Panc1 (cell line): ENCODE results near the gene GRM1. TPM values are rescaled to one million over a fixed set of nuclear protein-coding genes. Genes with fewer than 3 reads are reported as not detected.

Experiments used
- ATAC-seq: fragments of 200-7000 bp; cut with Tn5 transposase; 2 replicates; pipeline ENCODE4 v1.9.1; 2020; ENCODE audit warnings: mild to moderate bottlenecking, moderate library complexity
- BruUV-seq: library from RNA; stranded (reverse); fragments of 400-500 nt; replicated peaks from 2 replicates; lab custom pipeline; 2021; lab: Mats Ljungman, UMichigan
- CTCF ChIA-PET: fragments of 300-600 bp; sonication (Branson Sonifier 250); formaldehyde crosslinking; loops from one replicate; lab custom pipeline; 2022; ENCODE audit warnings: antibody characterized with exemption; lab: Charles Lee
- POLR2A ChIA-PET: fragments of 300-600 bp; sonication (Branson Sonifier 250); formaldehyde crosslinking; loops from one replicate; lab custom pipeline; 2022; ENCODE audit warnings: antibody characterized with exemption; lab: Charles Lee
- DNase-seq: peaks from one replicate; pipeline ENCODE4 v3.0.0-alpha.2; 2010; ENCODE audit warnings: low read depth, low spot score
- H3K27ac ChIP-seq: 2 replicates; pipeline ENCODE4 v1.5.1; 2011; ENCODE audit warnings: mild to moderate bottlenecking, low read length, inconsistent platforms
- H3K27me3 ChIP-seq: fragments of 200-500 bp; sonication (Bioruptor generic); 2 replicates; pipeline ENCODE4 v1.6.0; 2014; ENCODE audit warnings: low read length, inconsistent platforms; ENCODE audit not compliant: control insufficient read depth, insufficient read depth
- H3K36me3 ChIP-seq: fragments of 200-500 bp; sonication (Bioruptor generic); 2 replicates; pipeline ENCODE4 v1.5.1; 2014; ENCODE audit warnings: inconsistent platforms, mild to moderate bottlenecking, low read length, moderate library complexity; ENCODE audit not compliant: control insufficient read depth, insufficient read depth
- H3K4me1 ChIP-seq: 2 replicates; pipeline ENCODE4 v1.5.1; 2011; ENCODE audit warnings: inconsistent platforms, mild to moderate bottlenecking, low read length, moderate library complexity; ENCODE audit not compliant: control insufficient read depth, insufficient read depth
- H3K4me3 ChIP-seq, 2 experiments: 2 replicates each; pipeline ENCODE4 v1.5.1; 2011 to 2012; ENCODE audit warnings: low read depth in 2 of 2, low read length in 2 of 2, mild to moderate bottlenecking in 2 of 2, inconsistent platforms in 1 of 2, moderate library complexity in 1 of 2
- H3K9me3 ChIP-seq: fragments of 200-500 bp; sonication (Bioruptor generic); 2 replicates; pipeline ENCODE4 v1.5.1; 2014; ENCODE audit warnings: low read depth, mild to moderate bottlenecking, inconsistent platforms, low read length, moderate library complexity; ENCODE audit not compliant: control insufficient read depth, insufficient read depth
- POLR2AphosphoS5 ChIP-seq: IDR thresholded peaks from 2 replicates; pipeline ENCODE4 v1.6.1; 2012; ENCODE audit warnings: mild to moderate bottlenecking, low read depth, low read length, moderate library complexity
- SIN3A ChIP-seq: IDR thresholded peaks from 2 replicates; pipeline ENCODE4 v1.6.1; 2012; ENCODE audit warnings: low read depth, mild to moderate bottlenecking, low read length, moderate library complexity, borderline replicate concordance; ENCODE audit not compliant: insufficient read depth
- TCF7L2 ChIP-seq: IDR thresholded peaks from 2 replicates; pipeline ENCODE4 v1.6.1; 2011; ENCODE audit warnings: mild to moderate bottlenecking, low read depth, low read length, inconsistent platforms
- in situ Hi-C: cut with HindIII; loops from 2 replicates; pipeline ENCODE4 v1.10.0; 2016; ENCODE audit warnings: low sequenced_read_pairs, low pct_unique_long_range_greater_than_20kb
- intact Hi-C: fragments of 100-400 bp; cut with micrococcal nuclease; formaldehyde crosslinking; loops from one replicate; pipeline ENCODE4 v1.10.0; 2022; ENCODE audit not compliant: unreplicated experiment
- total RNA-seq: library from RNA; stranded (reverse); gene quantifications from one replicate; pipeline ENCODE4 v1.2.1, GENCODE V29; 2021; ENCODE audit not compliant: unreplicated experiment
- TF ChIP-seq, protein P1 (sequence below): fragments of 450-650 bp; IDR thresholded peaks from 2 replicates; pipeline ENCODE4 v1.5.1; 2017; ENCODE audit warnings: mild to moderate bottlenecking
- TF ChIP-seq, protein P2 (sequence below), 2 experiments: IDR thresholded peaks; 2 replicates each; pipeline ENCODE4 v1.6.1; 2011 to 2012; ENCODE audit warnings: low read depth in 2 of 2, control low read depth in 1 of 2, low read length in 1 of 2, mild to moderate bottlenecking in 1 of 2, moderate library complexity in 1 of 2; ENCODE audit not compliant: insufficient read depth in 1 of 2

Gene GRM1
- total RNA-seq, 1 experiment from 2014 or later, result not detected

DNA sequence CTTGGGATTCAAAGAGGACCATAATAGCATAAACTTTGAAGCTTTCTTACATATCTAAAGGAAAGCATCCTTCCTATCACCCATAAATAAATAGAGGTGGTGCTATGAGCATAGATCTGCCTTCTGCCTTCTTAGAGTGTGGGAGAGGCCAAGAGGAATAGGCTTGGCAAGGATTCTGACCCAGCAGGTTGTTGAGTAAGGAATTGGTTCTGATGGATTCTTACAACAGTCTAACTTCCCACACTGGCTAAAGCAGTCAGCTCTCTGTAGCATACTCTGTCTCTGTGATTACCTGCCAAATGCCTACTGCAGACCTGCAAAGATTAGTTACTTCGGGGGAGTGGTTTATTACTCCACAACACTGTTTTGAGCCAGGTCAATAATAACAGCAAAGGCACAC, 316.7 kb downstream of the GRM1 start:
- H3K4me1 ChIP-seq, result no peaks in the 10 kb centered on the region
- TF ChIP-seq, protein P1, sequence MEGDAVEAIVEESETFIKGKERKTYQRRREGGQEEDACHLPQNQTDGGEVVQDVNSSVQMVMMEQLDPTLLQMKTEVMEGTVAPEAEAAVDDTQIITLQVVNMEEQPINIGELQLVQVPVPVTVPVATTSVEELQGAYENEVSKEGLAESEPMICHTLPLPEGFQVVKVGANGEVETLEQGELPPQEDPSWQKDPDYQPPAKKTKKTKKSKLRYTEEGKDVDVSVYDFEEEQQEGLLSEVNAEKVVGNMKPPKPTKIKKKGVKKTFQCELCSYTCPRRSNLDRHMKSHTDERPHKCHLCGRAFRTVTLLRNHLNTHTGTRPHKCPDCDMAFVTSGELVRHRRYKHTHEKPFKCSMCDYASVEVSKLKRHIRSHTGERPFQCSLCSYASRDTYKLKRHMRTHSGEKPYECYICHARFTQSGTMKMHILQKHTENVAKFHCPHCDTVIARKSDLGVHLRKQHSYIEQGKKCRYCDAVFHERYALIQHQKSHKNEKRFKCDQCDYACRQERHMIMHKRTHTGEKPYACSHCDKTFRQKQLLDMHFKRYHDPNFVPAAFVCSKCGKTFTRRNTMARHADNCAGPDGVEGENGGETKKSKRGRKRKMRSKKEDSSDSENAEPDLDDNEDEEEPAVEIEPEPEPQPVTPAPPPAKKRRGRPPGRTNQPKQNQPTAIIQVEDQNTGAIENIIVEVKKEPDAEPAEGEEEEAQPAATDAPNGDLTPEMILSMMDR, result no peak
- no peak for TF ChIP-seq TCF7L2
- TF ChIP-seq, protein P2, sequence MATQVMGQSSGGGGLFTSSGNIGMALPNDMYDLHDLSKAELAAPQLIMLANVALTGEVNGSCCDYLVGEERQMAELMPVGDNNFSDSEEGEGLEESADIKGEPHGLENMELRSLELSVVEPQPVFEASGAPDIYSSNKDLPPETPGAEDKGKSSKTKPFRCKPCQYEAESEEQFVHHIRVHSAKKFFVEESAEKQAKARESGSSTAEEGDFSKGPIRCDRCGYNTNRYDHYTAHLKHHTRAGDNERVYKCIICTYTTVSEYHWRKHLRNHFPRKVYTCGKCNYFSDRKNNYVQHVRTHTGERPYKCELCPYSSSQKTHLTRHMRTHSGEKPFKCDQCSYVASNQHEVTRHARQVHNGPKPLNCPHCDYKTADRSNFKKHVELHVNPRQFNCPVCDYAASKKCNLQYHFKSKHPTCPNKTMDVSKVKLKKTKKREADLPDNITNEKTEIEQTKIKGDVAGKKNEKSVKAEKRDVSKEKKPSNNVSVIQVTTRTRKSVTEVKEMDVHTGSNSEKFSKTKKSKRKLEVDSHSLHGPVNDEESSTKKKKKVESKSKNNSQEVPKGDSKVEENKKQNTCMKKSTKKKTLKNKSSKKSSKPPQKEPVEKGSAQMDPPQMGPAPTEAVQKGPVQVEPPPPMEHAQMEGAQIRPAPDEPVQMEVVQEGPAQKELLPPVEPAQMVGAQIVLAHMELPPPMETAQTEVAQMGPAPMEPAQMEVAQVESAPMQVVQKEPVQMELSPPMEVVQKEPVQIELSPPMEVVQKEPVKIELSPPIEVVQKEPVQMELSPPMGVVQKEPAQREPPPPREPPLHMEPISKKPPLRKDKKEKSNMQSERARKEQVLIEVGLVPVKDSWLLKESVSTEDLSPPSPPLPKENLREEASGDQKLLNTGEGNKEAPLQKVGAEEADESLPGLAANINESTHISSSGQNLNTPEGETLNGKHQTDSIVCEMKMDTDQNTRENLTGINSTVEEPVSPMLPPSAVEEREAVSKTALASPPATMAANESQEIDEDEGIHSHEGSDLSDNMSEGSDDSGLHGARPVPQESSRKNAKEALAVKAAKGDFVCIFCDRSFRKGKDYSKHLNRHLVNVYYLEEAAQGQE (IDR thresholded peaks at IDR 0.05; ENCODE audit: insufficient read depth in 1 of 2, low read depth in 2 of 2, low read length in 1 of 2), result no peak
- TF ChIP-seq POLR2AphosphoS5, result no peak
- TF ChIP-seq SIN3A, result no peak
- ATAC-seq (no peak), DNase-seq (no peak)
- no peaks in the 10 kb centered on the region for H3K27me3 ChIP-seq
- in situ Hi-C loops (no loop called here), intact Hi-C loops (no loop called here)
- no peak overlapping the region for H3K27ac ChIP-seq
- H3K36me3 ChIP-seq, result no peaks in the 10 kb centered on the region
- no peaks in the 10 kb centered on the region for H3K9me3 ChIP-seq
- no peak overlapping the region for H3K4me3 ChIP-seq
- POLR2A ChIA-PET, result no interaction called here
- CTCF ChIA-PET, result no interaction called here
- no TSS peak for BruUV-seq

DNA sequence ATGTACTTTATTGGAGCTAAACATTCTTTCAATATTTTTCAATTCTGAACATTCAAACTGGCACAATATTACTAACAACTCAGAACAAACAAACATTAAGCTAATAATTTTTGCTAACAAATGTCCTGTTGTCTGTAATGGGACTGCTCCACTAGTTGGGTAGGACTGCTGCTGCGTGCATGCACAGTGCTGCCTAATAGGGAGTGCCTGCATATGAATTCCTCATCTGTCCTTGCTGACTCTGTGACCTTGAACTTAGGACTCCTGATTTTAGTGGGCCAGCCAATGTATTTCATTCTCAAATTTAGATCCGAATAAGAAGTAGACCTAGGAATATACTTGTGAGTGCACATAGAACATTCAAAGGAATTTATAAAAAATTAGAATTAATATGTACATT, 318.2 kb downstream of the GRM1 start:
- Histone ChIP-seq H3K9me3 (no peaks in the 10 kb centered on the region), H3K4me3 (no peak overlapping the region), H3K4me1 (no peaks in the 10 kb centered on the region), H3K27ac (no peak overlapping the region), H3K36me3 (no peaks in the 10 kb centered on the region), H3K27me3 (no peaks in the 10 kb centered on the region)
- in situ Hi-C loops, result no loop called here
- intact Hi-C loops, result no loop called here
- TF ChIP-seq TCF7L2 (no peak), POLR2AphosphoS5 (no peak), SIN3A (no peak)
- TF ChIP-seq, protein P2 (IDR thresholded peaks at IDR 0.05; ENCODE audit: insufficient read depth in 1 of 2, low read depth in 2 of 2, low read length in 1 of 2), result no peak
- TF ChIP-seq, protein P1, result no peak
- BruUV-seq, result no TSS peak
- DNase-seq (no peak), ATAC-seq (no peak)
- POLR2A ChIA-PET, result no interaction called here
- CTCF ChIA-PET, result no interaction called here
